Right atrium auricular region (tissue), 2 donors: ENCODE results near the gene TMSB10. TPM values are rescaled to one million over a fixed set of nuclear protein-coding genes. Genes with fewer than 3 reads are reported as not detected.
"Not testable (repeated sequence)": the region's sequence is repeated elsewhere in the genome, so short reads cannot be mapped to it uniquely, and the experiment has no call there.

Experiments
- DNase-seq: peaks from one replicate; pipeline ENCODE4 v3.0.0-alpha.2; 2019; ENCODE audit warnings: low spot score
- H3K27ac ChIP-seq, 2 donors: fragments of 200-600 bp; sonication (generic); 1 replicate in 1 of 2; 2 replicates in 1 of 2; pipeline ENCODE4 v1.5.1; 2016 to 2019
- H3K27me3 ChIP-seq, 2 donors: fragments of 200-600 bp; sonication (generic); one replicate each; pipeline versions ENCODE4 v1.5.1 to v1.6.0; 2017 to 2019
- H3K36me3 ChIP-seq: fragments of 200-600 bp; sonication (generic); one replicate; pipeline ENCODE4 v1.5.1; 2016
- H3K4me1 ChIP-seq, 2 donors: fragments of 200-600 bp; sonication (generic); one replicate each; pipeline versions ENCODE4 v1.5.1 to v1.6.0; 2017 to 2019
- H3K4me3 ChIP-seq, 2 donors: fragments of 200-600 bp; sonication (generic); 1 replicate in 1 of 2; 2 replicates in 1 of 2; pipeline ENCODE4 v1.5.1; 2017 to 2019; ENCODE audit warnings: mild to moderate bottlenecking in 1 of 2, moderate library complexity in 1 of 2
- H3K9me3 ChIP-seq, 2 donors: fragments of 200-600 bp; sonication (generic); one replicate each; pipeline ENCODE4 v1.5.1; 2019
- total RNA-seq, 2 donors: library from RNA; depleted of rRNA; stranded (reverse); fragments of >200 nt; gene quantifications; one replicate each; pipeline ENCODE4 v1.1.0, GENCODE V29; 2016
- TF ChIP-seq, protein P1 (sequence below), 2 donors: fragments of 200-600 bp; sonication (generic); IDR thresholded peaks; one replicate each; pipeline ENCODE4 v1.5.1; 2019; ENCODE audit warnings: antibody characterized with exemption in 2 of 2

Gene TMSB10
- total RNA-seq, 2 donors from 2014 or later, result 1,113 to 1,769 TPM

- no peaks in the 10 kb centered on the region for H3K27me3 ChIP-seq
- H3K4me3 ChIP-seq, result peak overlapping the region; percentile 86 to 94
- peaks cover 10% of the 10 kb centered on the region for H3K36me3 ChIP-seq
- TF ChIP-seq, protein P1, sequence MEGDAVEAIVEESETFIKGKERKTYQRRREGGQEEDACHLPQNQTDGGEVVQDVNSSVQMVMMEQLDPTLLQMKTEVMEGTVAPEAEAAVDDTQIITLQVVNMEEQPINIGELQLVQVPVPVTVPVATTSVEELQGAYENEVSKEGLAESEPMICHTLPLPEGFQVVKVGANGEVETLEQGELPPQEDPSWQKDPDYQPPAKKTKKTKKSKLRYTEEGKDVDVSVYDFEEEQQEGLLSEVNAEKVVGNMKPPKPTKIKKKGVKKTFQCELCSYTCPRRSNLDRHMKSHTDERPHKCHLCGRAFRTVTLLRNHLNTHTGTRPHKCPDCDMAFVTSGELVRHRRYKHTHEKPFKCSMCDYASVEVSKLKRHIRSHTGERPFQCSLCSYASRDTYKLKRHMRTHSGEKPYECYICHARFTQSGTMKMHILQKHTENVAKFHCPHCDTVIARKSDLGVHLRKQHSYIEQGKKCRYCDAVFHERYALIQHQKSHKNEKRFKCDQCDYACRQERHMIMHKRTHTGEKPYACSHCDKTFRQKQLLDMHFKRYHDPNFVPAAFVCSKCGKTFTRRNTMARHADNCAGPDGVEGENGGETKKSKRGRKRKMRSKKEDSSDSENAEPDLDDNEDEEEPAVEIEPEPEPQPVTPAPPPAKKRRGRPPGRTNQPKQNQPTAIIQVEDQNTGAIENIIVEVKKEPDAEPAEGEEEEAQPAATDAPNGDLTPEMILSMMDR (IDR thresholded peaks at IDR 0.05), result no peak
- DNase-seq, result peak; percentile 85
- no peaks in the 10 kb centered on the region for H3K9me3 ChIP-seq
- peak overlapping the region; percentile 87 to 93 for H3K27ac ChIP-seq
- H3K4me1 ChIP-seq, result peaks cover 0 to 8% of the 10 kb centered on the region in 2 donors
Observed at GRCh38 chr2:84906900-84907714, 1.7 kb downstream of the TMSB10 start.

- TF ChIP-seq, protein P1 (IDR thresholded peaks at IDR 0.05), result no peak
- H3K27me3 ChIP-seq, result no peaks in the 10 kb centered on the region
- H3K27ac ChIP-seq, result no peak overlapping the region
- H3K4me3 ChIP-seq, result no peak overlapping the region
- peaks cover 10% of the 10 kb centered on the region for H3K36me3 ChIP-seq
- H3K9me3 ChIP-seq, result no peaks in the 10 kb centered on the region
- peak; percentile 48 for DNase-seq
- H3K4me1 ChIP-seq, result peaks cover 0 to 6% of the 10 kb centered on the region in 2 donors
Observed at GRCh38 chr2:84908948-84909713, 3.7 kb downstream of the TMSB10 start.

DNA sequence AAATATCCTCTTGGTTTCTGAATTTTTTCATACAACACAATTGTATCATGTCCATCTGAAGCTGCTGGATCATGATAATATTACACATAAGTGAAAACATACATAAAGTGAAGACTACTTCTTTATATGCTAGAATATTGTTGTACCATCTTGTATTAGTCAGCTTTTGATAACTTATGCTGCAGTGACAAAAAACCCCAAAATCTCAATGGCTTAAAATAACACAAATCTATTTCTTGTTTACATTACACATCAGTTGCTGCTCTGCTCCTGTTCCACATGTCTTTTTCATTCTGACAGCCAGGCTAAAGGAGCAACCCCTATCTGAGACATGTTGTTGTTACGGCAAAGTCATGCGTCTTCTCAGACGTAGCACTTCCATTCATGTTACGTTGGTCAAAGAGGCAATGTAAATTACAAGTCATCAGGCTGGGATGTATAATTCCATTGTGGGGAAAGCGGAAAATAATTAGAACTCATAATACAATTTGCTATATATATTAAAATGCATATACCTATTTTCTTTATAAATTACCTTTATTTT is 5.8 kb downstream of the TMSB10 start:
- TF ChIP-seq, protein P1 (IDR thresholded peaks at IDR 0.05), result no peak
- Histone ChIP-seq H3K9me3 (no peaks in the 10 kb centered on the region), H3K27ac (no peak overlapping the region), H3K27me3 (no peaks in the 10 kb centered on the region), H3K36me3 (peaks cover 6% of the 10 kb centered on the region), H3K4me1 (no peaks in the 10 kb centered on the region), H3K4me3 (no peak overlapping the region)
- no peak for DNase-seq

DNA sequence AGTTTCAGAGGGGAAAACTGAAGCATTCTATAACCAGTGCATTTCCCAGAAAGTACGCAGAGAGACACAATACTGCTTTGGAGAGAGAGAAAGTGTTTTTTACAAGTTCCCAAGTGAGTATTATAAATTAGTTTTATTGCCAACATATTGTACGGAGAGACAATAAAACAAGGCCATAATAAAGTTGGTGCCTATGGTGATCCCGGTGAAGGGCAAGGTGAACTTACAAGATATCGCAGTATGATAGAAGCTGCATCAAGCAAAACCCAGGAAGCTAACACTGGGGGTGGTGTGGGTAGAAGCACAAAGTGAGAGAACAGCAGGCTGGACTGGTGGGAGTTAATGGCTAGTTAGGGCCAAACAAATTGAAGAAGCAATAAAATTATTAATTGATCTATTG is 7.5 kb downstream of the TMSB10 start:
- no peaks in the 10 kb centered on the region for H3K4me1 ChIP-seq
- DNase-seq, result peak; percentile 30
- TF ChIP-seq, protein P1 (IDR thresholded peaks at IDR 0.05), result no peak
- no peak overlapping the region for H3K4me3 ChIP-seq
- H3K9me3 ChIP-seq, result no peaks in the 10 kb centered on the region
- no peaks in the 10 kb centered on the region for H3K27me3 ChIP-seq
- H3K36me3 ChIP-seq, result no peaks in the 10 kb centered on the region
- no peak overlapping the region for H3K27ac ChIP-seq

DNA sequence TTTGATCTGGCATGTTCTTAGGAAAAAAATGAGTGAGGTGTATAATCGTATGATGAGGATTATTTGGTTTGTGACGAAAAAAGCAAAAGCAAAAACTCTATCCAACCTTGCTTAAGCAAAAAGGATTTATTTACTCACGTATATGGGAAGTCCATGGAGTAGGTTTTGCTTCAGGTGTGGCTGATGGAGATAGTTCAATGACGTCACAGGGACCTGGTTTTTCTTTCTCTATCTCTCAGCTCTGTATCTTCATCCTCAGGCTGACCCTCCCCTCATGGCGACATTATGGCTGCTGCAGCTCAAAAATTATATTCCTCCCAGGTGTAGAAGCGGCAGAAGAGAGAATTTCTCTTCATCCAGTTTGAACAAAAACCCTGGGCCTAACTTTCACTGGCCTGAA is 8.9 kb downstream of the TMSB10 start:
- peak; percentile 5 for DNase-seq
- H3K36me3 ChIP-seq, result no peaks in the 10 kb centered on the region
- H3K4me3 ChIP-seq, result no peak overlapping the region
- H3K27me3 ChIP-seq, result no peaks in the 10 kb centered on the region
- no peaks in the 10 kb centered on the region for H3K4me1 ChIP-seq
- TF ChIP-seq, protein P1 (IDR thresholded peaks at IDR 0.05), result no peak
- H3K9me3 ChIP-seq, result no peaks in the 10 kb centered on the region
- H3K27ac ChIP-seq, result no peak overlapping the region

- not testable (repeated sequence) for H3K27ac ChIP-seq, H3K27me3 ChIP-seq, H3K4me3 ChIP-seq, H3K9me3 ChIP-seq, H3K4me1 ChIP-seq, H3K36me3 ChIP-seq
- peak; percentile 23 for DNase-seq
Observed at GRCh38 chr2:84915675-84916074, 10.2 kb downstream of the TMSB10 start.

DNA sequence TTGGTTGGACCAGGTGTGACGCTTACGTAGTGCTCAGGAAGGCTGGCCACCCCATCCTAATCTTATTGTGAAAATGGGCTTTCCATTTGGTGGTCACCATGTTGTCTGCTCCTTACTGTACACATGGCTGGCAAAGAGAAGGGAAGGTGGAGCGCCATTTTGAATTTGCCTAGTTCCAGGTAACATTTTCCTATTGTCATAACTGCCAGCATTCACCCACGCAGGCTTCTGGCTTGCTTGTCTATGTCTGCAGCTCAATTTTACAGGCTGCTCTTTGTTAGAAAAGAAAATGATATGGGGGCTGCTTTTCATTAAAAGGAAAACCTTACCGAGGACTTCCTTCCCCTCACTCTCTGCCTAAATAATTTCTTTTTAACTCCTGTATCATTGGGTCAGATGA is 12.4 kb downstream of the TMSB10 start:
- H3K4me3 ChIP-seq, H3K36me3 ChIP-seq, H3K27ac ChIP-seq, H3K9me3 ChIP-seq, H3K27me3 ChIP-seq, H3K4me1 ChIP-seq, DNase-seq: not testable (repeated sequence)
